Liver (tissue), 9 donors: ENCODE results near the gene ARPC5L. TPM values are rescaled to one million over a fixed set of nuclear protein-coding genes. Genes with fewer than 3 reads are reported as not detected.

ENCODE experiments used
- DNase-seq: peaks from one replicate; pipeline ENCODE4 v3.0.0-alpha.2; 2017; ENCODE audit warnings: low spot score
- H3K27ac ChIP-seq, 2 donors: one replicate each; pipeline ENCODE4 v1.7.0; 2013; ENCODE audit warnings: inconsistent platforms in 2 of 2, low read length in 2 of 2, control low read depth in 1 of 2, low read depth in 1 of 2, mild to moderate bottlenecking in 1 of 2
- H3K27me3 ChIP-seq, 4 donors: one replicate each; pipeline versions ENCODE4 v1.6.1 to v1.7.0; 2013; ENCODE audit warnings: low read length in 3 of 4, inconsistent platforms in 1 of 4, mild to moderate bottlenecking in 1 of 4, moderate library complexity in 1 of 4; ENCODE audit not compliant: control insufficient read depth in 4 of 4, insufficient read depth in 4 of 4
- H3K36me3 ChIP-seq, 4 donors: one replicate each; pipeline versions ENCODE4 v1.6.1 to v1.7.0; 2013; ENCODE audit warnings: low read length in 3 of 4, mild to moderate bottlenecking in 3 of 4, low read depth in 1 of 4, moderate library complexity in 1 of 4; ENCODE audit not compliant: control insufficient read depth in 4 of 4, insufficient read depth in 3 of 4
- H3K4me1 ChIP-seq, 4 donors: one replicate each; pipeline versions ENCODE4 v1.6.1 to v1.7.0; 2013; ENCODE audit warnings: low read length in 3 of 4, mild to moderate bottlenecking in 3 of 4, moderate library complexity in 1 of 4; ENCODE audit not compliant: control insufficient read depth in 4 of 4, insufficient read depth in 4 of 4
- H3K4me3 ChIP-seq, 3 donors: one replicate each; pipeline versions ENCODE4 v1.6.1 to v1.7.0; 2013; ENCODE audit warnings: low read length in 3 of 3, control low read depth in 1 of 3, low read depth in 1 of 3, mild to moderate bottlenecking in 1 of 3
- H3K9ac ChIP-seq, 2 donors: one replicate each; pipeline ENCODE4 v1.7.0; 2013; ENCODE audit warnings: low read length in 2 of 2, mild to moderate bottlenecking in 2 of 2, moderate library complexity in 2 of 2, control low read depth in 1 of 2, low read depth in 1 of 2
- H3K9me3 ChIP-seq, 4 donors: one replicate each; pipeline versions ENCODE4 v1.6.1 to v1.7.0; 2013; ENCODE audit warnings: low read length in 3 of 4; ENCODE audit not compliant: control insufficient read depth in 4 of 4
- EGR1 ChIP-seq, 2 donors: IDR thresholded peaks; 2 replicates each; pipeline ENCODE4 v1.6.1; 2016 to 2018; ENCODE audit warnings: antibody characterized with exemption in 2 of 2, low read depth in 2 of 2
- FOXA1 ChIP-seq: IDR thresholded peaks from 2 replicates; pipeline ENCODE4 v1.6.1; 2016; ENCODE audit warnings: antibody characterized with exemption
- GABPA ChIP-seq, 2 donors: IDR thresholded peaks in 1 of 2; conservative IDR thresholded peaks in 1 of 2; 2 replicates each; pipeline ENCODE4 v1.6.1; 2016; ENCODE audit warnings: antibody characterized with exemption in 2 of 2, mild to moderate bottlenecking in 1 of 2, moderate library complexity in 1 of 2
- HNF4A ChIP-seq, 2 donors: conservative IDR thresholded peaks; 2 replicates each; pipeline ENCODE4 v1.6.1; 2016; ENCODE audit warnings: antibody characterized with exemption in 2 of 2, mild to moderate bottlenecking in 2 of 2
- HNF4G ChIP-seq: IDR thresholded peaks from 2 replicates; pipeline ENCODE4 v1.6.1; 2016; ENCODE audit warnings: antibody characterized with exemption
- JUND ChIP-seq, 2 donors: IDR thresholded peaks; 2 replicates each; pipeline ENCODE4 v1.6.1; 2016; ENCODE audit warnings: antibody characterized with exemption in 2 of 2
- MAX ChIP-seq: IDR thresholded peaks from 2 replicates; pipeline ENCODE4 v1.6.1; 2016; ENCODE audit warnings: antibody characterized with exemption
- NR2F2 ChIP-seq: IDR thresholded peaks from 2 replicates; pipeline ENCODE4 v1.6.1; 2016; ENCODE audit warnings: antibody characterized with exemption
- RXRA ChIP-seq, 2 donors: IDR thresholded peaks; 2 replicates each; pipeline ENCODE4 v1.6.1; 2017 to 2018; ENCODE audit warnings: antibody characterized with exemption in 2 of 2, mild to moderate bottlenecking in 1 of 2
- SP1 ChIP-seq: IDR thresholded peaks from 2 replicates; pipeline ENCODE4 v1.6.1; 2018; ENCODE audit warnings: antibody characterized with exemption, mild to moderate bottlenecking
- TAF1 ChIP-seq: conservative IDR thresholded peaks from 2 replicates; pipeline ENCODE4 v1.6.1; 2016; ENCODE audit warnings: antibody characterized with exemption, mild to moderate bottlenecking
- ZBTB33 ChIP-seq: IDR thresholded peaks from 2 replicates; pipeline ENCODE4 v1.6.1; 2016; ENCODE audit warnings: antibody characterized with exemption
- WGBS: extraction: QIAGEN DNeasy Blood & Tissue Kit; methylation state at CpG from one replicate; pipeline ENCODE4 v1.1.7; 2013; 5-methylcytosine and 5-hydroxymethylcytosine counted together
- polyA plus RNA-seq, 2 donors: library from polyadenylated mRNA; stranded (reverse) in 1 of 2; unstranded in 1 of 2; fragments of 200-250 nt in 1 of 2; fragments of >200 nt in 1 of 2; fragmentation: Nextera tagmentation in 1 of 2; extraction: Ambion mirVana in 1 of 2; gene quantifications; one replicate each; pipeline versions ENCODE4 v1.2.1 to v1.2.3, GENCODE V29; 2013 to 2015
- total RNA-seq, 2 donors: library from RNA; depleted of rRNA; stranded (reverse); fragments of >200 nt; gene quantifications; one replicate each; pipeline ENCODE4 v1.2.3, GENCODE V29; 2014
- TF ChIP-seq, protein P1 (sequence below): IDR thresholded peaks from 2 replicates; pipeline ENCODE4 v1.6.1; 2016; ENCODE audit warnings: antibody characterized with exemption, mild to moderate bottlenecking
- TF ChIP-seq, protein P2 (sequence below): fragments of 150-350 bp; IDR thresholded peaks from 2 replicates; pipeline ENCODE4 v1.5.1; 2017; ENCODE audit warnings: improper control_type of control experiment, low read depth, low read length; ENCODE audit not compliant: missing input control
- donor health status: healthy.
- donor health status: healthy.
- donor health status: healthy.
- donor health status: healthy.
- donor health status: healthy.

Gene ARPC5L
- total and polyA plus RNA-seq, 4 donors = 9.3 to 31.2 (median 17.8) TPM

- Histone ChIP-seq H3K9ac (no peak overlapping the region), H3K9me3 (no peaks in the 10 kb centered on the region), H3K27me3 (no peaks in the 10 kb centered on the region), H3K4me3 (no peak overlapping the region), H3K4me1 (no peaks in the 10 kb centered on the region), H3K36me3 (no peaks in the 10 kb centered on the region), H3K27ac (no peak overlapping the region)
- no peak for TF ChIP-seq MAX
- no peak for TF ChIP-seq GABPA (IDR thresholded peaks at IDR 0.05 in 1 of 2, conservative IDR thresholded peaks at IDR 0.05 in 1 of 2)
- TF ChIP-seq HNF4G = no peak
- TF ChIP-seq, protein P1, sequence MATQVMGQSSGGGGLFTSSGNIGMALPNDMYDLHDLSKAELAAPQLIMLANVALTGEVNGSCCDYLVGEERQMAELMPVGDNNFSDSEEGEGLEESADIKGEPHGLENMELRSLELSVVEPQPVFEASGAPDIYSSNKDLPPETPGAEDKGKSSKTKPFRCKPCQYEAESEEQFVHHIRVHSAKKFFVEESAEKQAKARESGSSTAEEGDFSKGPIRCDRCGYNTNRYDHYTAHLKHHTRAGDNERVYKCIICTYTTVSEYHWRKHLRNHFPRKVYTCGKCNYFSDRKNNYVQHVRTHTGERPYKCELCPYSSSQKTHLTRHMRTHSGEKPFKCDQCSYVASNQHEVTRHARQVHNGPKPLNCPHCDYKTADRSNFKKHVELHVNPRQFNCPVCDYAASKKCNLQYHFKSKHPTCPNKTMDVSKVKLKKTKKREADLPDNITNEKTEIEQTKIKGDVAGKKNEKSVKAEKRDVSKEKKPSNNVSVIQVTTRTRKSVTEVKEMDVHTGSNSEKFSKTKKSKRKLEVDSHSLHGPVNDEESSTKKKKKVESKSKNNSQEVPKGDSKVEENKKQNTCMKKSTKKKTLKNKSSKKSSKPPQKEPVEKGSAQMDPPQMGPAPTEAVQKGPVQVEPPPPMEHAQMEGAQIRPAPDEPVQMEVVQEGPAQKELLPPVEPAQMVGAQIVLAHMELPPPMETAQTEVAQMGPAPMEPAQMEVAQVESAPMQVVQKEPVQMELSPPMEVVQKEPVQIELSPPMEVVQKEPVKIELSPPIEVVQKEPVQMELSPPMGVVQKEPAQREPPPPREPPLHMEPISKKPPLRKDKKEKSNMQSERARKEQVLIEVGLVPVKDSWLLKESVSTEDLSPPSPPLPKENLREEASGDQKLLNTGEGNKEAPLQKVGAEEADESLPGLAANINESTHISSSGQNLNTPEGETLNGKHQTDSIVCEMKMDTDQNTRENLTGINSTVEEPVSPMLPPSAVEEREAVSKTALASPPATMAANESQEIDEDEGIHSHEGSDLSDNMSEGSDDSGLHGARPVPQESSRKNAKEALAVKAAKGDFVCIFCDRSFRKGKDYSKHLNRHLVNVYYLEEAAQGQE = no peak
- TF ChIP-seq ZBTB33 = no peak
- TF ChIP-seq HNF4A (conservative IDR thresholded peaks at IDR 0.05) = no peak
- WGBS = 94% methylated on average over 7 of the region's 7 CpGs
- DNase-seq = no peak
Measured at GRCh38 chr9:124813041-124813440, 48.9 kb upstream of the ARPC5L start.

DNA sequence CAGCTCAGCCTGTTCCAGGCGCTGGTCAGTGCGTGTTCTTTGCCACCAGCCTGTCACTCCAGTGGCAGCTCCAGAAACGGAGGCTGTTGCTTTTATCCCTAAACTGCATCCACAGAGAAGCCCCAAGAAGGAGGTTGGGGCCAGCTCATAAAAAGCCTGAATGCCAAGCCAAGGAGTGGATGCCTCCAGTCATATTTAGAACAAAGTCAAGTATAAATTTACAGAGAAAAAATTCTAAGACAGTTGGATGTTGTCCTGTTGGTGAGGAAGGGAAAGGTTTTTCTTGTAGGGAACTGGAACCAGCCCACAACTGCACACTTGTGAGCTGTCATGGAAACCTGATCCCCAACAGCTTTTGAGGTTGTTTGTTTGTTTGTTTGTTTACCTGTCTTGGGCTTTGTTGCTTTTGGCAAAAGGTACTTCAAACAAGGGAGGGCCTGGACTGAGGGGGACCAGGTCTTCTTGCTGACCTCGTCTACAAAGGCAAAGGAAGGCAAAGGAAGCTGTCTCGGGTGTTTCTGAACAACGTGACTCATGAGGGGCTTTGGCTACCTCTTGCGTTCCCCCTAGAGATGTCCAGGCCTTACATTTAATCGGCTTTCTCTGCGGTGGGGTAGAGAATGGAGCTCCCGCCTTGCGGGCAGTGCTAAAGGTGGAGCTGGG, 48.3 kb upstream of the ARPC5L start:
- no peaks in the 10 kb centered on the region for H3K9me3 ChIP-seq
- no peak overlapping the region for H3K4me3 ChIP-seq
- TF ChIP-seq HNF4G = no peak
- TF ChIP-seq, protein P2, sequence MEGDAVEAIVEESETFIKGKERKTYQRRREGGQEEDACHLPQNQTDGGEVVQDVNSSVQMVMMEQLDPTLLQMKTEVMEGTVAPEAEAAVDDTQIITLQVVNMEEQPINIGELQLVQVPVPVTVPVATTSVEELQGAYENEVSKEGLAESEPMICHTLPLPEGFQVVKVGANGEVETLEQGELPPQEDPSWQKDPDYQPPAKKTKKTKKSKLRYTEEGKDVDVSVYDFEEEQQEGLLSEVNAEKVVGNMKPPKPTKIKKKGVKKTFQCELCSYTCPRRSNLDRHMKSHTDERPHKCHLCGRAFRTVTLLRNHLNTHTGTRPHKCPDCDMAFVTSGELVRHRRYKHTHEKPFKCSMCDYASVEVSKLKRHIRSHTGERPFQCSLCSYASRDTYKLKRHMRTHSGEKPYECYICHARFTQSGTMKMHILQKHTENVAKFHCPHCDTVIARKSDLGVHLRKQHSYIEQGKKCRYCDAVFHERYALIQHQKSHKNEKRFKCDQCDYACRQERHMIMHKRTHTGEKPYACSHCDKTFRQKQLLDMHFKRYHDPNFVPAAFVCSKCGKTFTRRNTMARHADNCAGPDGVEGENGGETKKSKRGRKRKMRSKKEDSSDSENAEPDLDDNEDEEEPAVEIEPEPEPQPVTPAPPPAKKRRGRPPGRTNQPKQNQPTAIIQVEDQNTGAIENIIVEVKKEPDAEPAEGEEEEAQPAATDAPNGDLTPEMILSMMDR = no peak
- no peak for TF ChIP-seq TAF1
- H3K27me3 ChIP-seq = no peaks in the 10 kb centered on the region
- H3K27ac ChIP-seq = no peak overlapping the region
- no peak overlapping the region for H3K9ac ChIP-seq
- H3K36me3 ChIP-seq = no peaks in the 10 kb centered on the region
- 87% methylated on average over 11 of the region's 11 CpGs for WGBS
- H3K4me1 ChIP-seq = peaks cover 0 to 3% (median 0%) of the 10 kb centered on the region in 4 donors
- DNase-seq = no peak

GRCh38 chr9:124814164-124814535, 47.8 kb upstream of the ARPC5L start:
- Histone ChIP-seq H3K9me3 (no peaks in the 10 kb centered on the region), H3K27me3 (no peaks in the 10 kb centered on the region), H3K36me3 (no peaks in the 10 kb centered on the region), H3K27ac (no peak overlapping the region), H3K9ac (no peak overlapping the region), H3K4me1 (peaks cover 0 to 4% (median 0%) of the 10 kb centered on the region in 4 donors), H3K4me3 (no peak overlapping the region)
- WGBS = 86% methylated on average over 5 of the region's 5 CpGs
- DNase-seq = no peak
- TF ChIP-seq JUND (IDR thresholded peaks at IDR 0.05) (no peak), EGR1 (IDR thresholded peaks at IDR 0.05; ENCODE audit: low read depth in 2 of 2) (no peak), HNF4G (no peak), ZBTB33 (no peak), FOXA1 (no peak), SP1 (no peak), MAX (no peak), RXRA (IDR thresholded peaks at IDR 0.05) (no peak), NR2F2 (no peak), HNF4A (conservative IDR thresholded peaks at IDR 0.05) (no peak)
- TF ChIP-seq, protein P2 = no peak
